ENCODE results near the gene MKI67.

Gene MKI67

DNA sequence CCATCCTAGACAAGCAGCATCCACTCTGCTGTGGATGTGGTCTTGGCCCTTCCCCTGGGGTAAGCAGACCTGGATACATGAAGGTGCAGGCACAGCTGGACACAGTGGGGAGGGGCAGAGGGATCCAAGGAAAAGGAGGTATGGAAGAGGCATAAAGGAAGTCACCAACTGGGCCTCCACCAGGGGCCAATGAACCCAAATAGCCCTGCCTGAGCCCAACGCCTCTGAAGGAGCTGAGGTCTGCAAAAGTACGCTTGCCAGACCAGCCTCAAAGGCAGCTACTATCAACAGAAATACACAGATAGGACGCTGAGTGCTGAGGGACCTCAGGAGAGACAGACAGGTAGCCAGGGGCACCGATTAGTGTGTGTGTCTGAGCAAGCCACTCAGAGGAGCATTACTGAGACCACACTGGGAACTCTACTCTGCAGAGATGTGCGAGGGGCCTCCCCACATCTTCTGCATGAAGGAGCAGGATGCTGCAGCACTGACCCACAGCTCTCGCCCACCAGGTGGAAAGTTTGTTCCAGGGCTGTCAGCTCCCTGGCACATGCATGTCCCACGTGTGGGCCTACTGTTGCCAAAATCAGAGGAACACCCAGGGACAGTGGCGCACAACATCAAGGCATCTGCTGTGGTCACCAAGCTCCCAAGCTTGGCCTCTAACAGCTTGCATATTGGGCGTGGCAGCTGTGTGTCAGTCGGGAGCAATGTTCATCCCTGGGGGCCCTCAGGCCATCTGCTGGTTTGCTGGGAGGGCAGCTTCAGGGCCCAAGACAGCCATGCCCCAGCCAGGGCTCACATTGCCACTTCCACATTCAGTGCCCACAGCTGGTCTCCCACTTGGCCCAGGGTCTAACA lies 40.0 kb downstream of the MKI67 start:
- H3K27ac ChIP-seq = no peak overlapping the region
- TF ChIP-seq, protein P1, sequence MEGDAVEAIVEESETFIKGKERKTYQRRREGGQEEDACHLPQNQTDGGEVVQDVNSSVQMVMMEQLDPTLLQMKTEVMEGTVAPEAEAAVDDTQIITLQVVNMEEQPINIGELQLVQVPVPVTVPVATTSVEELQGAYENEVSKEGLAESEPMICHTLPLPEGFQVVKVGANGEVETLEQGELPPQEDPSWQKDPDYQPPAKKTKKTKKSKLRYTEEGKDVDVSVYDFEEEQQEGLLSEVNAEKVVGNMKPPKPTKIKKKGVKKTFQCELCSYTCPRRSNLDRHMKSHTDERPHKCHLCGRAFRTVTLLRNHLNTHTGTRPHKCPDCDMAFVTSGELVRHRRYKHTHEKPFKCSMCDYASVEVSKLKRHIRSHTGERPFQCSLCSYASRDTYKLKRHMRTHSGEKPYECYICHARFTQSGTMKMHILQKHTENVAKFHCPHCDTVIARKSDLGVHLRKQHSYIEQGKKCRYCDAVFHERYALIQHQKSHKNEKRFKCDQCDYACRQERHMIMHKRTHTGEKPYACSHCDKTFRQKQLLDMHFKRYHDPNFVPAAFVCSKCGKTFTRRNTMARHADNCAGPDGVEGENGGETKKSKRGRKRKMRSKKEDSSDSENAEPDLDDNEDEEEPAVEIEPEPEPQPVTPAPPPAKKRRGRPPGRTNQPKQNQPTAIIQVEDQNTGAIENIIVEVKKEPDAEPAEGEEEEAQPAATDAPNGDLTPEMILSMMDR (conservative IDR thresholded peaks at IDR 0.05) = no peak

DNA sequence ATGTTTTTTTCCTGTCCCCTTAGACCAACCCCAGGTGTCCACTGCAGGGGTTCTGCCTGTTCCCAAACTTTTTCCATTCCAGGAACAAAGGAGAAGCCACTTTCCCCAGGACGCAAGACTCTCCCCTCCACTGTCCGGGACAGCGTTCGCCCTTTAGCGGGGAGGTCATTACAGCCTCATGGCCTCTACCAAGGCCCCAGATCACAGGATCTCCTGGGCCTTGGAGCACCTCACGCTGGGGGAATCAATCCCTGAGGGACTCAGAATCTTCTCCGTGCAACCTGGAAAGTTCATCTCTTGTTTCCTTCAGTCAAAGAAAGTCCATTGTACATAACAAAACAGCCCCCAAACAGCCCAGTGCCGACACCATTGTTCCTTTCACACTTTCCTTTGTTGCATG lies 41.2 kb downstream of the MKI67 start:
- TF ChIP-seq, protein P1 (conservative IDR thresholded peaks at IDR 0.05) = no peak
- H3K27ac ChIP-seq = no peak overlapping the region

DNA sequence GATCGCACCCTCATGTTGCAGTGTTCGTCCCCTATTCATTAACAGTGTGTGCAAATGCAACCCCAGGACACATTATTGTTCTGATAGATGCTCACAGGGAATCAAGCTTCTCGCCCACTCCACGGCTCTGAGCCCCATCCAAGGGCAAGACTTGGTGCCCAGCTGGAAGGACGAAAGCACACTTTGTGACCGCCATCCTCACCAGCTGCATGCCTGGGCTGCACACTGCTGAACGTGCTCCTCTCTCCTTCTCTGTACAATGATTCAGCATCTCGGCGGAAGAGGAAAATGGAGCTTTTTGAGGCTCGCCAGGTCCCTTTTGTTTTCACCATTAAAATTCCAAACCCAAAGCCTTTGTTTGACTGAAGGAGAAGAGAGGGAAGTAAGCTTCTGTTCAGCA lies 41.9 kb downstream of the MKI67 start:
- TF ChIP-seq, protein P1 (conservative IDR thresholded peaks at IDR 0.05) = no peak

GRCh38 chr10:128083191-128083895 lies 42.9 kb downstream of the MKI67 start:
- TF ChIP-seq, protein P1 (conservative IDR thresholded peaks at IDR 0.05) = no peak
- H3K27ac ChIP-seq = no peak overlapping the region

More for the DNA sequence above, 41.9 kb downstream of the MKI67 start:
- H3K27ac ChIP-seq = no peak overlapping the region

- TF ChIP-seq, protein P1 (conservative IDR thresholded peaks at IDR 0.05) = no peak
- no peak overlapping the region for H3K27ac ChIP-seq
These were observed 44.5 kb downstream of the MKI67 start for GRCh38 chr10:128081720-128082119.

DNA sequence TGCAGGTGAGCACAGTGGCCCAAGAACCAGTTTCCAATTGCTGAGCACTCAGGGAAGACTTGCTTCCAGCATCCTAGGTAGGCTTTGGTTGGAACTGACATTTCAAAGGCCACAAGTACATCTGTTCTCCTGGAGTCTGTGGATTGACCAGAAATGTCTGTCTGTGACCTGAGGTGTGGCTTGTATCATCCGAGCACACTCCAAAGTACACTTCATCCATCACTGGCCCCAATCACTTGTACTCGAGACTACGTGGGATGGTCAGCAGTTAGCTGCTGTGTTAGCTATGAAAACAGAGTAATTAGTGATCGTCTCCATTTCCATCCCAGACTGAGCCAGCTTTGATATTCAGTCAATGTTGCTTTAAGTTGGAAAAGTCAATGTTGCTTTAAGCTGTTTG lies 45.0 kb downstream of the MKI67 start:
- no peak overlapping the region for H3K27ac ChIP-seq
- TF ChIP-seq, protein P1 (conservative IDR thresholded peaks at IDR 0.05) = no peak

DNA sequence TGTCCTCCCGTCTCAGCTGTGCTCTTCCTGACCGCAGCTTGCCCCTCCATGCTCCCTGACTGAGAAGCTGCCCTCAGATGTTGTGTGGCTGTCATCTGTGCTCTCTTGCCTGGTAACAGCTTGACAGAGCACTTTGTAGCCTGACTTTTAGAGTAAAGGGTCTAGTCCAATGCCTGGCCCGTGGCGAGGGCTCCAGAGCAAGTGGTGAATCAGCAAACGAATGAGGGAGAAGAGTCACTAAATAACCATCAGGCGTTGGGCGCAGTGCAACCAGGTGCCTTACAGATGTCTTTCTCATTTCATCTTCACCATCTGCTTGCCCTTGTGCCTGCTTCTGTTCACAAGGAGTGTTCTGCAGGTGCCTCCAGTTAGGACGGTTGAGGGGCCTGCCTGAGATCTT lies 45.6 kb downstream of the MKI67 start:
- TF ChIP-seq, protein P1 (conservative IDR thresholded peaks at IDR 0.05) = no peak
- H3K27ac ChIP-seq = no peak overlapping the region

Measured in VCaP (cell line).